Measurements from ENCODE around the gene XPO5. TPM values are rescaled to one million over a fixed set of nuclear protein-coding genes. Genes with fewer than 3 reads are reported as not detected.

The XPO5 gene
- total RNA-seq, 1 experiment from 2014 or later, result 86.4 TPM

- POLR2A ChIA-PET, result no interaction called here
- CTCF ChIA-PET, result no interaction called here
- H3K4me3 ChIP-seq (ENCODE audit: low read depth in 2 of 2, low read length in 2 of 2), result no peak overlapping the region
- H3K36me3 ChIP-seq (ENCODE audit: control insufficient read depth, insufficient read depth, low read length), result no peaks in the 10 kb centered on the region
- BruUV-seq (replicated peaks), result no TSS peak
- ATAC-seq (peak; percentile 36; the same call in 1 of the 2 replicates), DNase-seq (ENCODE audit: low read depth, low spot score) (no peak)
- no peak overlapping the region for H3K27ac ChIP-seq (ENCODE audit: low read length)
- peaks cover 19% of the 10 kb centered on the region for H3K4me1 ChIP-seq (ENCODE audit: control insufficient read depth, insufficient read depth, low read length)
- H3K9me3 ChIP-seq (ENCODE audit: control insufficient read depth, insufficient read depth, low read depth, low read length), result no peaks in the 10 kb centered on the region
- TF ChIP-seq POLR2AphosphoS5 (IDR thresholded peaks at IDR 0.05; ENCODE audit: low read depth, low read length) (no peak), TCF7L2 (IDR thresholded peaks at IDR 0.05; ENCODE audit: low read depth, low read length) (no peak), CTCF (IDR thresholded peaks at IDR 0.05) (no peak), REST (IDR thresholded peaks at IDR 0.05; ENCODE audit: insufficient read depth in 1 of 2, low read depth in 2 of 2, low read length in 1 of 2) (no peak), SIN3A (IDR thresholded peaks at IDR 0.05; ENCODE audit: borderline replicate concordance, insufficient read depth, low read depth, low read length) (no peak)
- H3K27me3 ChIP-seq (ENCODE audit: control insufficient read depth, insufficient read depth, low read length), result no peaks in the 10 kb centered on the region
- intact Hi-C loops (cut with micrococcal nuclease; ENCODE audit: unreplicated experiment), result no loop called here
- in situ Hi-C loops (cut with HindIII; ENCODE audit: low pct_unique_long_range_greater_than_20kb, low sequenced_read_pairs), result no loop called here
Observed at GRCh38 chr6:43491750-43492661, 83.8 kb downstream of the XPO5 start.

DNA sequence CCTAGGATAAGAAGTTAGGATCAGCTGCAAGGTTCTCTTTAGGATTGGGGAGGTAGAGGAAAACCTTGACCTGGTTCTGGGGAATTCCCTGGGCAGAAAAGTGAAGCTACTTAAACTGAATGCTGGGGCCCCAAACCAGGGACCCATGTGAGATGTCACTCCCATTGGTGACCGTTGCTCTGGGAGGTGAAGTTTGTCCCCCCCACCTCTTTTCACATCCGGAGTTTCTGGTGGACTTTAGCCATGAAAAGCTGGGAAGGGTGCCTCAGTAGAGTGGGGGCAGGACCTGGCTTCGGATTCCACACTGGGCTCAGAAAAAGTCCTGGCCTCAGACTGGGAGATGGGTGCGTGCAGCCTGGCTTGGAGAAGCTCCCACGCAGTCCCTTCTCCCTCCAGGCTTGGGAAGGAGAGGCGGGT lies 85.3 kb downstream of the XPO5 start:
- H3K9me3 ChIP-seq (ENCODE audit: control insufficient read depth, insufficient read depth, low read depth, low read length), result no peaks in the 10 kb centered on the region
- peaks cover 11% of the 10 kb centered on the region for H3K4me1 ChIP-seq (ENCODE audit: control insufficient read depth, insufficient read depth, low read length)
- in situ Hi-C loops (cut with HindIII; ENCODE audit: low pct_unique_long_range_greater_than_20kb, low sequenced_read_pairs), result no loop called here
- POLR2A ChIA-PET, result interaction anchor here (0.6 kb wide), 1 partner anchor 26 kb away, joined by 3 read pairs; no protein-coding TSS in a partner anchor
- BruUV-seq (replicated peaks), result no TSS peak
- no peak for TF ChIP-seq CTCF (IDR thresholded peaks at IDR 0.05)
- no peak for TF ChIP-seq TCF7L2 (IDR thresholded peaks at IDR 0.05; ENCODE audit: low read depth, low read length)
- no peak for TF ChIP-seq REST (IDR thresholded peaks at IDR 0.05; ENCODE audit: insufficient read depth in 1 of 2, low read depth in 2 of 2, low read length in 1 of 2)
- no peak for TF ChIP-seq SIN3A (IDR thresholded peaks at IDR 0.05; ENCODE audit: borderline replicate concordance, insufficient read depth, low read depth, low read length)
- no peak for TF ChIP-seq POLR2AphosphoS5 (IDR thresholded peaks at IDR 0.05; ENCODE audit: low read depth, low read length)
- CTCF ChIA-PET, result no interaction called here
- no peaks in the 10 kb centered on the region for H3K27me3 ChIP-seq (ENCODE audit: control insufficient read depth, insufficient read depth, low read length)
- DNase-seq (ENCODE audit: low read depth, low spot score), result no peak
- intact Hi-C loops (cut with micrococcal nuclease; ENCODE audit: unreplicated experiment), result no loop called here
- H3K4me3 ChIP-seq (ENCODE audit: low read depth in 2 of 2, low read length in 2 of 2), result no peak overlapping the region
- H3K27ac ChIP-seq (ENCODE audit: low read length), result no peak overlapping the region
- ATAC-seq, result no peak
- no peaks in the 10 kb centered on the region for H3K36me3 ChIP-seq (ENCODE audit: control insufficient read depth, insufficient read depth, low read length)

All from Panc1 (cell line).